HepG2 (cell line): ENCODE data around the gene CREB3. TPM values are rescaled to one million over a fixed set of nuclear protein-coding genes. Genes with fewer than 3 reads are reported as not detected.
A peak's percentile ranks its signal among the peaks of the same experiment; 100 is the strongest.

Experiments
- GABPA ChIP-seq, 2 experiments: IDR thresholded peaks; 2 replicates each; pipeline ENCODE4 v1.6.1; 2011 to 2016; ENCODE audit warnings: low read depth in 2 of 2, low read length in 1 of 2, missing biosample characterization in 1 of 2, missing genetic modification characterization in 1 of 2
- HNF4A ChIP-seq: sonication (generic); formaldehyde crosslinking; IDR thresholded peaks from 2 replicates; pipeline ENCODE4 v1.4.0; 2020; ENCODE audit warnings: missing genetic modification reagents
- HOXA3 ChIP-seq: sonication (generic); formaldehyde crosslinking; IDR thresholded peaks from 2 replicates; pipeline ENCODE4 v1.5.0; 2020; ENCODE audit warnings: missing genetic modification reagents
- PAF1 ChIP-seq: IDR thresholded peaks from 2 replicates; pipeline ENCODE4 v1.6.1; 2016; ENCODE audit warnings: missing genetic modification reagents, missing compliant biosample characterization
- POLR2A ChIP-seq, 2 experiments: IDR thresholded peaks; 2 replicates each; pipeline ENCODE4 v1.6.1; 2011; ENCODE audit warnings: low read depth in 2 of 2, low read length in 2 of 2, mild to moderate bottlenecking in 1 of 2, moderate library complexity in 1 of 2; ENCODE audit not compliant: insufficient read depth in 1 of 2
- POLR2G ChIP-seq: fragments of 200-400 bp; formaldehyde crosslinking; IDR thresholded peaks from 2 replicates; pipeline ENCODE4 v1.6.1; 2018; ENCODE audit warnings: mild to moderate bottlenecking, low read depth, low read length, moderate library complexity
- RAD21 ChIP-seq: fragments of 450-650 bp; formaldehyde crosslinking; IDR thresholded peaks from 2 replicates; pipeline ENCODE4 v1.5.0; 2020; ENCODE audit warnings: mild to moderate bottlenecking
- RBM22 ChIP-seq: fragments of 200-400 bp; formaldehyde crosslinking; optimal IDR thresholded peaks from 2 replicates; pipeline ENCODE3; 2017; ENCODE audit warnings: mild to moderate bottlenecking, low read length, moderate library complexity
- SETDB1 ChIP-seq: sonication (generic); formaldehyde crosslinking; IDR thresholded peaks from 2 replicates; pipeline ENCODE4 v1.5.1; 2020; ENCODE audit warnings: missing genetic modification reagents, mild to moderate bottlenecking, borderline replicate concordance
- SP1 ChIP-seq, 2 experiments: fragments of 450-650 bp in 1 of 2; sonication (generic) in 1 of 2; formaldehyde crosslinking in 1 of 2; IDR thresholded peaks; 2 replicates each; pipeline versions ENCODE4 v1.4.0 to v1.6.1; 2016 to 2020; ENCODE audit warnings: missing genetic modification reagents in 1 of 2
- STAG1 ChIP-seq: sonication (generic); formaldehyde crosslinking; IDR thresholded peaks from 2 replicates; pipeline ENCODE4 v1.4.0; 2020; ENCODE audit warnings: missing genetic modification reagents
- THAP11 ChIP-seq: IDR thresholded peaks from 2 replicates; pipeline ENCODE4 v1.6.1; 2016; ENCODE audit warnings: missing biosample characterization, missing genetic modification reagents
- ZNF3 ChIP-seq: IDR thresholded peaks from 2 replicates; pipeline ENCODE4 v1.7.0; 2017; ENCODE audit warnings: inconsistent platforms
- ZNF317 ChIP-seq: sonication (generic); formaldehyde crosslinking; IDR thresholded peaks from 2 replicates; pipeline ENCODE4 v1.5.0; 2020; ENCODE audit warnings: mild to moderate bottlenecking, missing genetic modification reagents
- ZNF451 ChIP-seq: sonication (generic); formaldehyde crosslinking; IDR thresholded peaks from 2 replicates; pipeline ENCODE4 v1.5.0; 2020; ENCODE audit warnings: mild to moderate bottlenecking, missing genetic modification reagents
- ZNF530 ChIP-seq: sonication (generic); formaldehyde crosslinking; IDR thresholded peaks from 2 replicates; pipeline ENCODE4 v1.5.0; 2020; ENCODE audit warnings: low read depth, mild to moderate bottlenecking, missing genetic modification reagents
- ZNF788 ChIP-seq: sonication (generic); formaldehyde crosslinking; IDR thresholded peaks from 2 replicates; pipeline ENCODE4 v1.5.0; 2020; ENCODE audit warnings: mild to moderate bottlenecking, missing genetic modification reagents, borderline replicate concordance
- polyA plus RNA-seq, 8 experiments: library from polyadenylated mRNA; depleted of rRNA in 3 of 8; stranded (reverse) in 7 of 8; unstranded in 1 of 8; fragments of >200 nt; fragmentation: Illumina TruSeq in 4 of 8; extraction: Trizol in 4 of 8; gene quantifications; 2 replicates each; pipeline versions ENCODE4 v1.2.1 to v1.2.3, GENCODE V29; 2011 to 2016; ENCODE audit warnings: low read depth in 4 of 8, missing spikeins in 1 of 8, mixed read lengths in 1 of 8; ENCODE audit not compliant: insufficient read depth in 1 of 8
- total RNA-seq, 5 experiments: library from RNA; depleted of rRNA; stranded (reverse); fragments of >200 nt; fragmentation: Illumina TruSeq; extraction: Trizol; gene quantifications; 2 replicates each; pipeline ENCODE4 v1.2.3, GENCODE V29; 2016; ENCODE audit warnings: low read depth in 1 of 5
- TF ChIP-seq, protein P1 (sequence below): sonication (generic); formaldehyde crosslinking; IDR thresholded peaks from 2 replicates; pipeline ENCODE4 v1.8.0; 2022; ENCODE audit warnings: missing genetic modification reagents, mild to moderate bottlenecking, inconsistent platforms, borderline replicate concordance
- TF ChIP-seq, protein P2 (sequence below): sonication (generic); formaldehyde crosslinking; IDR thresholded peaks from 2 replicates; pipeline ENCODE4 v1.5.1; 2020; ENCODE audit warnings: mild to moderate bottlenecking, missing genetic modification reagents, moderate library complexity
- TF ChIP-seq, protein P3 (sequence below): sonication (generic); IDR thresholded peaks from 2 replicates; pipeline ENCODE4 v1.6.1; 2016; ENCODE audit warnings: low read depth, borderline replicate concordance
- TF ChIP-seq, protein P4 (sequence below): IDR thresholded peaks from 2 replicates; pipeline ENCODE4 v1.6.1; 2016; ENCODE audit warnings: mild to moderate bottlenecking

The CREB3 gene
- total and polyA plus RNA-seq, 2 of the 13 experiments (the other 11 are each of a cell fraction or from before 2014, with no cell fraction given) = 11.1 to 34.2 TPM

DNA sequence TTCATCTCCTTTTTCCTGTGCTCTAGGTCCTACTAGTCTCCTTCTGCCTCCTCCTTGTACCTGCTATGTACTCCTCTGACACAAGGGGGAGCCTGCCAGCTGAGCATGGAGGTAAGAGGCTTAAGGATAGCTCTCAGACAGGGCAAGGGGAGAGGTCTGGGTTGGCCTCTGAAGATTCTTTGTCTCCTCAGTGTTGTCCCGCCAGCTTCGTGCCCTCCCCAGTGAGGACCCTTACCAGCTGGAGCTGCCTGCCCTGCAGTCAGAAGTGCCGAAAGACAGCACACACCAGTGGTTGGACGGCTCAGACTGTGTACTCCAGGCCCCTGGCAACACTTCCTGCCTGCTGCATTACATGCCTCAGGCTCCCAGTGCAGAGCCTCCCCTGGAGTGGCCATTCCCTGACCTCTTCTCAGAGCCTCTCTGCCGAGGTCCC, 3.8 kb downstream of the CREB3 start (continued):
- TF ChIP-seq POLR2A (IDR thresholded peaks at IDR 0.05; ENCODE audit: insufficient read depth in 1 of 2, low read depth in 2 of 2, low read length in 2 of 2) (peak in 1 of 2 experiments; percentile 43; a peak in 2 of 4 replicates), HOXA3 (CRISPR knock-in tag) (no peak), ZNF451 (no peak), ZNF788 (CRISPR knock-in tag) (peak; percentile 23; the same call in 1 of the 2 replicates), POLR2G (0 out of 2 replicates have a peak, but pooled peaks have one; percentile 20), STAG1 (peak; percentile 53), GABPA (IDR thresholded peaks at IDR 0.05; ENCODE audit: low read depth, low read length) (no peak), GABPA (CRISPR knock-in tag; IDR thresholded peaks at IDR 0.05; ENCODE audit: low read depth) (no peak), RAD21 (0 out of 2 replicates have a peak, but pooled peaks have one; percentile 33), ZNF530 (CRISPR knock-in tag) (no peak), HNF4A (CRISPR knock-in tag) (no peak), THAP11 (CRISPR knock-in tag) (peak; percentile 43; the same call in 1 of the 2 replicates), ZNF317 (CRISPR knock-in tag) (no peak), SETDB1 (CRISPR knock-in tag) (no peak), PAF1 (CRISPR knock-in tag) (no peak), RBM22 (peak; percentile 73), SP1 (IDR thresholded peaks at IDR 0.05) (no peak), SP1 (CRISPR knock-in tag; IDR thresholded peaks at IDR 0.05) (no peak), ZNF3 (no peak)
- TF ChIP-seq, protein P1, sequence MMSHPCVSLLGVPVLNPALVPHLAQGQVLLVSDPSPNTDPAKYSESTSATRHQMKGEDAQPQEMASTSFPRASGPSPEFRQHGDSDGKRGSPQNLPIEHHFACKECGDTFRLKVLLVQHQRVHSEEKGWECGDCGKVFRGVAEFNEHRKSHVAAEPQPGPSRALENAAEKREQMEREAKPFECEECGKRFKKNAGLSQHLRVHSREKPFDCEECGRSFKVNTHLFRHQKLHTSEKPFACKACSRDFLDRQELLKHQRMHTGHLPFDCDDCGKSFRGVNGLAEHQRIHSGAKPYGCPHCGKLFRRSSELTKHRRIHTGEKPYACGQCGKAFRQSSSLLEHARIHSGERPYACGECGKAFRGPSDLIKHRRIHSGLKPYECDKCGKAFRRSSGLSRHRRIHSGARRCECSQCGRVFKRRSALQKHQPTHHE = no peak
- TF ChIP-seq, protein P2, sequence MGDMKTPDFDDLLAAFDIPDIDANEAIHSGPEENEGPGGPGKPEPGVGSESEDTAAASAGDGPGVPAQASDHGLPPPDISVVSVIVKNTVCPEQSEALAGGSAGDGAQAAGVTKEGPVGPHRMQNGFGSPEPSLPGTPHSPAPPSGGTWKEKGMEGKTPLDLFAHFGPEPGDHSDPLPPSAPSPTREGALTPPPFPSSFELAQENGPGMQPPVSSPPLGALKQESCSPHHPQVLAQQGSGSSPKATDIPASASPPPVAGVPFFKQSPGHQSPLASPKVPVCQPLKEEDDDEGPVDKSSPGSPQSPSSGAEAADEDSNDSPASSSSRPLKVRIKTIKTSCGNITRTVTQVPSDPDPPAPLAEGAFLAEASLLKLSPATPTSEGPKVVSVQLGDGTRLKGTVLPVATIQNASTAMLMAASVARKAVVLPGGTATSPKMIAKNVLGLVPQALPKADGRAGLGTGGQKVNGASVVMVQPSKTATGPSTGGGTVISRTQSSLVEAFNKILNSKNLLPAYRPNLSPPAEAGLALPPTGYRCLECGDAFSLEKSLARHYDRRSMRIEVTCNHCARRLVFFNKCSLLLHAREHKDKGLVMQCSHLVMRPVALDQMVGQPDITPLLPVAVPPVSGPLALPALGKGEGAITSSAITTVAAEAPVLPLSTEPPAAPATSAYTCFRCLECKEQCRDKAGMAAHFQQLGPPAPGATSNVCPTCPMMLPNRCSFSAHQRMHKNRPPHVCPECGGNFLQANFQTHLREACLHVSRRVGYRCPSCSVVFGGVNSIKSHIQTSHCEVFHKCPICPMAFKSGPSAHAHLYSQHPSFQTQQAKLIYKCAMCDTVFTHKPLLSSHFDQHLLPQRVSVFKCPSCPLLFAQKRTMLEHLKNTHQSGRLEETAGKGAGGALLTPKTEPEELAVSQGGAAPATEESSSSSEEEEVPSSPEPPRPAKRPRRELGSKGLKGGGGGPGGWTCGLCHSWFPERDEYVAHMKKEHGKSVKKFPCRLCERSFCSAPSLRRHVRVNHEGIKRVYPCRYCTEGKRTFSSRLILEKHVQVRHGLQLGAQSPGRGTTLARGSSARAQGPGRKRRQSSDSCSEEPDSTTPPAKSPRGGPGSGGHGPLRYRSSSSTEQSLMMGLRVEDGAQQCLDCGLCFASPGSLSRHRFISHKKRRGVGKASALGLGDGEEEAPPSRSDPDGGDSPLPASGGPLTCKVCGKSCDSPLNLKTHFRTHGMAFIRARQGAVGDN (CRISPR knock-in tag) = peak; percentile 23; the same call in 1 of the 2 replicates
- TF ChIP-seq, protein P3, sequence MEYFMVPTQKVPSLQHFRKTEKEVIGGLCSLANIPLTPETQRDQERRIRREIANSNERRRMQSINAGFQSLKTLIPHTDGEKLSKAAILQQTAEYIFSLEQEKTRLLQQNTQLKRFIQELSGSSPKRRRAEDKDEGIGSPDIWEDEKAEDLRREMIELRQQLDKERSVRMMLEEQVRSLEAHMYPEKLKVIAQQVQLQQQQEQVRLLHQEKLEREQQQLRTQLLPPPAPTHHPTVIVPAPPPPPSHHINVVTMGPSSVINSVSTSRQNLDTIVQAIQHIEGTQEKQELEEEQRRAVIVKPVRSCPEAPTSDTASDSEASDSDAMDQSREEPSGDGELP = 0 out of 2 replicates have a peak, but pooled peaks have one; percentile 7
- TF ChIP-seq, protein P4, sequence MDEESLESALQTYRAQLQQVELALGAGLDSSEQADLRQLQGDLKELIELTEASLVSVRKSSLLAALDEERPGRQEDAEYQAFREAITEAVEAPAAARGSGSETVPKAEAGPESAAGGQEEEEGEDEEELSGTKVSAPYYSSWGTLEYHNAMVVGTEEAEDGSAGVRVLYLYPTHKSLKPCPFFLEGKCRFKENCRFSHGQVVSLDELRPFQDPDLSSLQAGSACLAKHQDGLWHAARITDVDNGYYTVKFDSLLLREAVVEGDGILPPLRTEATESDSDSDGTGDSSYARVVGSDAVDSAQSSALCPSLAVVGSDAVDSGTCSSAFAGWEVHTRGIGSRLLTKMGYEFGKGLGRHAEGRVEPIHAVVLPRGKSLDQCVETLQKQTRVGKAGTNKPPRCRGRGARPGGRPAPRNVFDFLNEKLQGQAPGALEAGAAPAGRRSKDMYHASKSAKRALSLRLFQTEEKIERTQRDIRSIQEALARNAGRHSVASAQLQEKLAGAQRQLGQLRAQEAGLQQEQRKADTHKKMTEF = 0 out of 2 replicates have a peak, but pooled peaks have one; percentile 39
